K562 (cell line): ENCODE measurements around the gene NOL4L. TPM values are rescaled to one million over a fixed set of nuclear protein-coding genes. Genes with fewer than 3 reads are reported as not detected.

ENCODE experiments used
- ATAC-seq: fragments of 200-7000 bp; cut with Tn5 transposase; 3 replicates; pipeline ENCODE4 v1.9.1; 2020; ENCODE audit warnings: moderate library complexity
- BruUV-seq: library from RNA; stranded (reverse); fragments of 400-500 nt; replicated peaks from 2 replicates; lab custom pipeline; 2021; lab: Mats Ljungman, UMichigan
- CTCF ChIA-PET: fragments of 300-600 bp; formaldehyde crosslinking; extraction: SDS; loops from one replicate; lab custom pipeline; 2021; ENCODE audit warnings: low intra/inter-chr PET ratio; lab: Yijun Ruan, JAX
- POLR2A ChIA-PET: fragments of 300-600, 350-650 bp; sonication (Branson Sonifier 250); formaldehyde crosslinking; extraction: SDS; loops from one replicate; lab custom pipeline; 2021; ENCODE audit warnings: antibody characterized with exemption, inconsistent platforms; lab: Yijun Ruan, JAX
- DNase-seq, 4 experiments: peaks; one replicate each; pipeline versions ENCODE4 v3.0.0 to v3.0.0-alpha.2; 2011 to 2018; ENCODE audit warnings: low spot score in 3 of 4, mixed read lengths in 3 of 4; ENCODE audit errors: extremely low read depth in 1 of 4
- FAIRE-seq: peaks from 2 replicates; lab custom pipeline; 2011; peaks lifted over from hg19 to GRCh38; lab: Jason Lieb, UNC
- H2AFZ ChIP-seq: 2 replicates; pipeline ENCODE4 v1.6.0; 2011; ENCODE audit warnings: low read depth, low read length, control low read depth, inconsistent platforms
- H3K27ac ChIP-seq: fragments of 200-600 bp; 3 replicates; pipeline ENCODE4 v1.8.0; 2011; ENCODE audit warnings: low read depth, mild to moderate bottlenecking, control low read depth, inconsistent platforms, low read length, moderate library complexity, mixed read lengths; ENCODE audit errors: extremely low read depth
- H3K27me3 ChIP-seq, 2 experiments: fragments of 300-600 bp in 1 of 2; 2 replicates in 1 of 2; 3 replicates in 1 of 2; pipeline versions ENCODE4 v1.6.0 to v1.8.0; 2011; ENCODE audit warnings: inconsistent platforms in 2 of 2, low read length in 2 of 2, mild to moderate bottlenecking in 1 of 2, mixed read lengths in 1 of 2, moderate library complexity in 1 of 2; ENCODE audit not compliant: control insufficient read depth in 2 of 2, insufficient read depth in 2 of 2
- H3K36me3 ChIP-seq: fragments of 300-600 bp; 3 replicates; pipeline ENCODE4 v1.8.0; 2011; ENCODE audit warnings: mild to moderate bottlenecking, low read length, inconsistent platforms; ENCODE audit not compliant: control insufficient read depth, insufficient read depth
- H3K4me1 ChIP-seq, 2 experiments: fragments of 200-600 bp in 1 of 2; replicated peaks in 1 of 2; 2 replicates in 1 of 2; 3 replicates in 1 of 2; pipeline versions ENCODE4 v1.5.1 to v1.8.0; 2011; ENCODE audit warnings: inconsistent platforms in 2 of 2, low read length in 2 of 2, mild to moderate bottlenecking in 1 of 2, mixed read lengths in 1 of 2, moderate library complexity in 1 of 2; ENCODE audit not compliant: control insufficient read depth in 2 of 2, insufficient read depth in 2 of 2
- H3K4me2 ChIP-seq: 2 replicates; pipeline ENCODE4 v1.6.1; 2011; ENCODE audit warnings: low read length, control low read depth, inconsistent platforms, mixed read lengths; ENCODE audit not compliant: insufficient read depth
- H3K4me3 ChIP-seq: fragments of 200-600 bp; sonication (generic), shearing (Covaris generic); 2 replicates; pipeline ENCODE4 v1.5.1; 2016; ENCODE audit warnings: control low read depth, inconsistent platforms
- H3K79me2 ChIP-seq: fragments of 200-600 bp; 3 replicates; pipeline ENCODE4 v1.8.0; 2011; ENCODE audit warnings: low read length, inconsistent platforms; ENCODE audit not compliant: control insufficient read depth, insufficient read depth
- H3K9ac ChIP-seq, 2 experiments: 2 replicates each; pipeline versions ENCODE4 v1.6.0 to v1.6.1; 2011; ENCODE audit warnings: low read depth in 2 of 2, low read length in 2 of 2, control low read depth in 1 of 2, inconsistent platforms in 1 of 2, mild to moderate bottlenecking in 1 of 2, mixed read lengths in 1 of 2; ENCODE audit not compliant: insufficient read depth in 1 of 2
- H3K9me1 ChIP-seq: one replicate; pipeline ENCODE4 v1.6.0; 2011; ENCODE audit warnings: inconsistent platforms, mild to moderate bottlenecking, low read length, moderate library complexity; ENCODE audit not compliant: control insufficient read depth, insufficient read depth
- H3K9me3 ChIP-seq: replicated peaks from 2 replicates; pipeline ENCODE4 v1.5.1; 2011; ENCODE audit warnings: low read depth, low read length, inconsistent platforms; ENCODE audit not compliant: control insufficient read depth, insufficient read depth
- H4K20me1 ChIP-seq: replicated peaks from 2 replicates; pipeline ENCODE4 v1.6.1; 2011; ENCODE audit warnings: low read length, inconsistent platforms, mixed read lengths; ENCODE audit not compliant: control insufficient read depth, insufficient read depth
- NFE2 ChIP-seq: IDR thresholded peaks from 2 replicates; pipeline ENCODE4 v1.6.1; 2014; ENCODE audit warnings: antibody characterized with exemption, low read depth
- TCF7 ChIP-seq: sonication (generic); IDR thresholded peaks from 2 replicates; pipeline ENCODE4 v1.6.1; 2016; ENCODE audit warnings: antibody characterized with exemption, borderline replicate concordance
- ZNF134 ChIP-seq: fragments of 250-450 bp; sonication (Bioruptor Pico); conservative IDR thresholded peaks from 2 replicates; pipeline ENCODE4 v1.4.0; 2020
- WGBS: fragments of 100-300 bp; shearing (Covaris generic); methylation state at CpG from one replicate; pipeline ENCODE4 v1.1.6; 2016; ENCODE audit warnings: low coverage, mixed read lengths; ENCODE audit not compliant: insufficient coverage; ENCODE audit errors: missing lambda C conversion rate; 5-methylcytosine and 5-hydroxymethylcytosine counted together
- in situ Hi-C: fragments of 300-500 bp; cut with MboI; formaldehyde crosslinking; loops from 4 replicates; pipeline ENCODE4 v1.15.0; 2018; ENCODE audit warnings: inconsistent platforms, mixed read lengths
- intact Hi-C: fragments of 100-400 bp; cut with micrococcal nuclease; formaldehyde crosslinking; loops from 2 replicates; pipeline ENCODE4 v1.14.2; 2022
- polyA plus RNA-seq, 8 experiments: library from polyadenylated mRNA; depleted of rRNA in 4 of 8; stranded (reverse) in 5 of 8; unstranded in 3 of 8; fragments of >200 nt; fragmentation: Nextera tagmentation in 2 of 8; fragmentation: Illumina TruSeq in 1 of 8; extraction: Ambion mirVana in 2 of 8; extraction: Trizol in 1 of 8; gene quantifications; 2 replicates each; pipeline versions ENCODE4 v1.2.1 to v1.2.3, GENCODE V29; 2011 to 2014; ENCODE audit warnings: inconsistent platforms in 1 of 8, missing spikeins in 1 of 8
- total RNA-seq, 7 experiments: library from RNA; depleted of rRNA in 6 of 7; stranded (reverse); fragments of >200 nt in 6 of 7; fragmentation: Illumina TruSeq in 2 of 7; extraction: Trizol in 2 of 7; gene quantifications; 2 replicates each; pipeline versions ENCODE4 v1.2.1 to v1.2.3, GENCODE V29; 2011 to 2021; ENCODE audit warnings: low replicate concordance in 1 of 7
- TF ChIP-seq, protein P1 (sequence below): IDR thresholded peaks from 2 replicates; pipeline ENCODE4 v1.6.1; 2011; ENCODE audit warnings: borderline replicate concordance, low read depth, mild to moderate bottlenecking, moderate library complexity, low read length; ENCODE audit not compliant: insufficient read depth, poor library complexity, severe bottlenecking
- TF ChIP-seq, protein P2 (sequence below): fragments of 250-450 bp; sonication (Bioruptor Pico); IDR thresholded peaks from 2 replicates; pipeline ENCODE4 v1.4.0; 2020
- TF ChIP-seq, protein P3 (sequence below): fragments of 450-650 bp; IDR thresholded peaks from 2 replicates; pipeline ENCODE4 v1.6.1; 2017; ENCODE audit warnings: antibody characterized with exemption, mild to moderate bottlenecking
- TF ChIP-seq, protein P4 (sequence below): sonication (generic); formaldehyde crosslinking; IDR thresholded peaks from 2 replicates; pipeline ENCODE4 v1.8.0; 2022; ENCODE audit warnings: mild to moderate bottlenecking, missing genetic modification reagents, borderline replicate concordance

Gene NOL4L
- total and polyA plus RNA-seq, 9 of the 15 experiments (the other 6 are each of a cell fraction or from before 2014, with no cell fraction given) = 5.1 to 36.2 (median 13.6) TPM

DNA sequence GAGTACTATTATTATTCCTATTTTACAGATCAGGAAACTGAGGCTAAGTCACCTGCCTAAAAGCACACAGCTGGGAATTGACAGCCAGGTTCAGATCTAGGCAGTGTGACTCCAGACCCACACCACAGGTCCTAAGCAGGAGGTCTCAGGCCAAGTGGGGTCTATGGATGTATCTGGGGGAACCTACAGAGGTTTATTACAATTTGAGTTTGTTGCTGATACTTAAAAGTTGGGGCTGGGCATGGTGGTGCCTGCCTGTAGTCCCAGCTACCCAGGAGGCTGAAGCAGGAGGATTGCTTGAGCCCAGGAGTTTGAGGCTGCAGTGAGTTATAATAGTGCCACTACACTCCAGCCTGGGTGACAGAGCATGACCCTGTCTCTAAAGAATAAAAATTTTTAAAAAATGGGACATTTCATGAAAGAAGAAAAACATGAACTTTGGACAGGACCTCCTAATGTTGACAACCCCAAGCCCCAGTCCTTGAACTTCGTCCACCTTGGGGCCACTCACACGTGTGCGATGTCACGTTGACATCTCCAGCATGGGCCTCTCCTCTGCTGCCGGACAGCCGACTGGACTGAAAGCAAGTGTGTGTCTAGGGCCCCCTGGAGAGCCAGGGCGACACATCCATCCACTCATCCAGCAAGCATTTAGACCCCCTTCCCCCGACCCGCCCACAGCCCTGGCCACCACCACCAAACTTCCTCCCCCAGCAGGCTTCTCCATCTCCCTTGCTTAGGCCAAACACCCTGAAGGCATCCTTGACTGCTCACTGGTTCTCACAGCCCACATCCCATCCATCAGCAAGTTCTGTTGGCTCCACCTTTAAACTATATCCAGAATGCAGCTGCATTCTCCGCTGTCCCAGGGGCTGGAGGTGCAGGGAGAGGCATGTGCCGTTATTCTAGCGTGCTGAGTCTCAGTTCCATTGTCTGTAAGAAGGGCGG lies 40.0 kb downstream of the NOL4L start:
- no peaks in the 10 kb centered on the region; the same call in 1 of the 2 replicates for H4K20me1 ChIP-seq
- H3K4me1 ChIP-seq = peaks cover 6 to 25% of the 10 kb centered on the region in 2 experiments
- H3K9me3 ChIP-seq = no peaks in the 10 kb centered on the region
- no peak overlapping the region for H3K4me3 ChIP-seq
- BruUV-seq = no TSS peak
- ATAC-seq (peak; percentile 51), FAIRE-seq (no peak), DNase-seq (peak in 1 of 4 experiments; percentile 34)
- no peaks in the 10 kb centered on the region for H3K27me3 ChIP-seq
- WGBS = 63% methylated on average over 13 of the region's 13 CpGs
- H3K36me3 ChIP-seq = peaks cover 21% of the 10 kb centered on the region; the same call in 1 of the 3 replicates
- H2AFZ ChIP-seq = no peak overlapping the region
- ChIA-PET CTCF (no interaction called here), POLR2A (interaction anchor here (1.1 to 2.1 kb wide), 3 partner anchors 10 to 30 kb away, joined by 3 to 8 read pairs (median 4); no protein-coding TSS in a partner anchor)
- no peak overlapping the region for H3K4me2 ChIP-seq
- in situ Hi-C loops (no loop called here), intact Hi-C loops (no loop called here)
- no peaks in the 10 kb centered on the region for H3K9me1 ChIP-seq
- no peak overlapping the region for H3K9ac ChIP-seq
- no peak overlapping the region for H3K27ac ChIP-seq
- H3K79me2 ChIP-seq = peaks cover 60% of the 10 kb centered on the region
- TF ChIP-seq, protein P1, sequence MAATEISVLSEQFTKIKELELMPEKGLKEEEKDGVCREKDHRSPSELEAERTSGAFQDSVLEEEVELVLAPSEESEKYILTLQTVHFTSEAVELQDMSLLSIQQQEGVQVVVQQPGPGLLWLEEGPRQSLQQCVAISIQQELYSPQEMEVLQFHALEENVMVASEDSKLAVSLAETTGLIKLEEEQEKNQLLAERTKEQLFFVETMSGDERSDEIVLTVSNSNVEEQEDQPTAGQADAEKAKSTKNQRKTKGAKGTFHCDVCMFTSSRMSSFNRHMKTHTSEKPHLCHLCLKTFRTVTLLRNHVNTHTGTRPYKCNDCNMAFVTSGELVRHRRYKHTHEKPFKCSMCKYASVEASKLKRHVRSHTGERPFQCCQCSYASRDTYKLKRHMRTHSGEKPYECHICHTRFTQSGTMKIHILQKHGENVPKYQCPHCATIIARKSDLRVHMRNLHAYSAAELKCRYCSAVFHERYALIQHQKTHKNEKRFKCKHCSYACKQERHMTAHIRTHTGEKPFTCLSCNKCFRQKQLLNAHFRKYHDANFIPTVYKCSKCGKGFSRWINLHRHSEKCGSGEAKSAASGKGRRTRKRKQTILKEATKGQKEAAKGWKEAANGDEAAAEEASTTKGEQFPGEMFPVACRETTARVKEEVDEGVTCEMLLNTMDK = no peak
- TF ChIP-seq, protein P2, sequence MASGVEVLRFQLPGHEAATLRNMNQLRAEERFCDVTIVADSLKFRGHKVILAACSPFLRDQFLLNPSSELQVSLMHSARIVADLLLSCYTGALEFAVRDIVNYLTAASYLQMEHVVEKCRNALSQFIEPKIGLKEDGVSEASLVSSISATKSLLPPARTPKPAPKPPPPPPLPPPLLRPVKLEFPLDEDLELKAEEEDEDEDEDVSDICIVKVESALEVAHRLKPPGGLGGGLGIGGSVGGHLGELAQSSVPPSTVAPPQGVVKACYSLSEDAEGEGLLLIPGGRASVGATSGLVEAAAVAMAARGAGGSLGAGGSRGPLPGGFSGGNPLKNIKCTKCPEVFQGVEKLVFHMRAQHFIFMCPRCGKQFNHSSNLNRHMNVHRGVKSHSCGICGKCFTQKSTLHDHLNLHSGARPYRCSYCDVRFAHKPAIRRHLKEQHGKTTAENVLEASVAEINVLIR (CRISPR knock-in tag) = no peak
- TF ChIP-seq NFE2 = no peak
- no peak for TF ChIP-seq TCF7
- TF ChIP-seq, protein P3, sequence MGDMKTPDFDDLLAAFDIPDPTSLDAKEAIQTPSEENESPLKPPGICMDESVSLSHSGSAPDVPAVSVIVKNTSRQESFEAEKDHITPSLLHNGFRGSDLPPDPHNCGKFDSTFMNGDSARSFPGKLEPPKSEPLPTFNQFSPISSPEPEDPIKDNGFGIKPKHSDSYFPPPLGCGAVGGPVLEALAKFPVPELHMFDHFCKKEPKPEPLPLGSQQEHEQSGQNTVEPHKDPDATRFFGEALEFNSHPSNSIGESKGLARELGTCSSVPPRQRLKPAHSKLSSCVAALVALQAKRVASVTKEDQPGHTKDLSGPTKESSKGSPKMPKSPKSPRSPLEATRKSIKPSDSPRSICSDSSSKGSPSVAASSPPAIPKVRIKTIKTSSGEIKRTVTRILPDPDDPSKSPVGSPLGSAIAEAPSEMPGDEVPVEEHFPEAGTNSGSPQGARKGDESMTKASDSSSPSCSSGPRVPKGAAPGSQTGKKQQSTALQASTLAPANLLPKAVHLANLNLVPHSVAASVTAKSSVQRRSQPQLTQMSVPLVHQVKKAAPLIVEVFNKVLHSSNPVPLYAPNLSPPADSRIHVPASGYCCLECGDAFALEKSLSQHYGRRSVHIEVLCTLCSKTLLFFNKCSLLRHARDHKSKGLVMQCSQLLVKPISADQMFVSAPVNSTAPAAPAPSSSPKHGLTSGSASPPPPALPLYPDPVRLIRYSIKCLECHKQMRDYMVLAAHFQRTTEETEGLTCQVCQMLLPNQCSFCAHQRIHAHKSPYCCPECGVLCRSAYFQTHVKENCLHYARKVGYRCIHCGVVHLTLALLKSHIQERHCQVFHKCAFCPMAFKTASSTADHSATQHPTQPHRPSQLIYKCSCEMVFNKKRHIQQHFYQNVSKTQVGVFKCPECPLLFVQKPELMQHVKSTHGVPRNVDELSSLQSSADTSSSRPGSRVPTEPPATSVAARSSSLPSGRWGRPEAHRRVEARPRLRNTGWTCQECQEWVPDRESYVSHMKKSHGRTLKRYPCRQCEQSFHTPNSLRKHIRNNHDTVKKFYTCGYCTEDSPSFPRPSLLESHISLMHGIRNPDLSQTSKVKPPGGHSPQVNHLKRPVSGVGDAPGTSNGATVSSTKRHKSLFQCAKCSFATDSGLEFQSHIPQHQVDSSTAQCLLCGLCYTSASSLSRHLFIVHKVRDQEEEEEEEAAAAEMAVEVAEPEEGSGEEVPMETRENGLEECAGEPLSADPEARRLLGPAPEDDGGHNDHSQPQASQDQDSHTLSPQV = no peak
- TF ChIP-seq, protein P4, sequence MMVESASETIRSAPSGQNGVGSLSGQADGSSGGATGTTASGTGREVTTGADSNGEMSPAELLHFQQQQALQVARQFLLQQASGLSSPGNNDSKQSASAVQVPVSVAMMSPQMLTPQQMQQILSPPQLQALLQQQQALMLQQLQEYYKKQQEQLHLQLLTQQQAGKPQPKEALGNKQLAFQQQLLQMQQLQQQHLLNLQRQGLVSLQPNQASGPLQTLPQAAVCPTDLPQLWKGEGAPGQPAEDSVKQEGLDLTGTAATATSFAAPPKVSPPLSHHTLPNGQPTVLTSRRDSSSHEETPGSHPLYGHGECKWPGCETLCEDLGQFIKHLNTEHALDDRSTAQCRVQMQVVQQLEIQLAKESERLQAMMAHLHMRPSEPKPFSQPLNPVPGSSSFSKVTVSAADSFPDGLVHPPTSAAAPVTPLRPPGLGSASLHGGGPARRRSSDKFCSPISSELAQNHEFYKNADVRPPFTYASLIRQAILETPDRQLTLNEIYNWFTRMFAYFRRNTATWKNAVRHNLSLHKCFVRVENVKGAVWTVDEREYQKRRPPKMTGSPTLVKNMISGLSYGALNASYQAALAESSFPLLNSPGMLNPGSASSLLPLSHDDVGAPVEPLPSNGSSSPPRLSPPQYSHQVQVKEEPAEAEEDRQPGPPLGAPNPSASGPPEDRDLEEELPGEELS (CRISPR knock-in tag) = no peak
- TF ChIP-seq ZNF134 (CRISPR knock-in tag) = no peak
